GM12878 (cell line): ENCODE results near the gene ADAMTSL4. TPM values are rescaled to one million over a fixed set of nuclear protein-coding genes. Genes with fewer than 3 reads are reported as not detected.

ENCODE experiments used
- ATAC-seq: fragments of 200-7000 bp; cut with Tn5 transposase; 3 replicates; pipeline ENCODE4 v1.9.1; 2020; ENCODE audit warnings: mild to moderate bottlenecking, moderate library complexity
- BruUV-seq: library from RNA; stranded (reverse); fragments of 400-500 nt; replicated peaks from 2 replicates; lab custom pipeline; 2021; lab: Mats Ljungman, UMichigan
- CTCF ChIA-PET: fragments of 300-600 bp; sonication (Branson Sonifier 250); formaldehyde crosslinking; extraction: SDS; loops from one replicate; lab custom pipeline; 2021; ENCODE audit warnings: inconsistent platforms; lab: Yijun Ruan, JAX
- POLR2A ChIA-PET: fragments of 350-600 bp; formaldehyde crosslinking; extraction: SDS; loops from one replicate; lab custom pipeline; 2021; ENCODE audit warnings: inconsistent platforms; lab: Charles Lee
- RAD21 ChIA-PET: fragments of 300-600 bp; sonication (Branson Sonifier 250); formaldehyde crosslinking; loops from one replicate; lab custom pipeline; 2023; ENCODE audit warnings: antibody characterized with exemption; ENCODE audit not compliant: unreplicated experiment; lab: Charles Lee
- SMC1A ChIA-PET: fragments of 300-600 bp; sonication (Branson Sonifier 250); formaldehyde crosslinking; loops from one replicate; lab custom pipeline; 2023; ENCODE audit not compliant: unreplicated experiment, uncharacterized antibody; lab: Charles Lee
- DNase-seq: peaks from one replicate; pipeline ENCODE4 v3.0.0-alpha.2; 2011; ENCODE audit warnings: low read depth, low spot score
- FAIRE-seq: peaks from 3 replicates; lab custom pipeline; 2011; peaks lifted over from hg19 to GRCh38; lab: Jason Lieb, UNC
- H2AFZ ChIP-seq: 2 replicates; pipeline ENCODE4 v1.6.0; 2011; ENCODE audit warnings: low read depth, low read length, control low read depth; ENCODE audit not compliant: control insufficient read depth
- H3K27ac ChIP-seq: 2 replicates; pipeline ENCODE4 v1.5.1; 2011; ENCODE audit warnings: control low read depth; ENCODE audit not compliant: control insufficient read depth, insufficient read depth
- H3K27me3 ChIP-seq, 2 experiments: replicated peaks in 1 of 2; 2 replicates each; pipeline versions ENCODE4 v1.6.0 to v1.6.1; 2011; ENCODE audit warnings: low read length in 1 of 2; ENCODE audit not compliant: control insufficient read depth in 2 of 2, insufficient read depth in 2 of 2
- H3K36me3 ChIP-seq, 2 experiments: 2 replicates each; pipeline ENCODE4 v1.5.1; 2011; ENCODE audit warnings: low read length in 1 of 2; ENCODE audit not compliant: control insufficient read depth in 2 of 2, insufficient read depth in 2 of 2
- H3K4me1 ChIP-seq: 2 replicates; pipeline ENCODE4 v1.6.1; 2011; ENCODE audit warnings: mild to moderate bottlenecking, low read length, moderate library complexity, mixed read lengths; ENCODE audit not compliant: control insufficient read depth, insufficient read depth
- H3K4me2 ChIP-seq: 2 replicates; pipeline ENCODE4 v1.6.0; 2011; ENCODE audit warnings: control low read depth; ENCODE audit not compliant: control insufficient read depth, insufficient read depth
- H3K4me3 ChIP-seq: fragments of 200-600 bp; sonication (generic); 2 replicates; pipeline ENCODE4 v1.5.1; 2016
- H3K79me2 ChIP-seq: 2 replicates; pipeline ENCODE4 v1.6.0; 2011; ENCODE audit warnings: low read length; ENCODE audit not compliant: control insufficient read depth, insufficient read depth
- H3K9ac ChIP-seq: 2 replicates; pipeline ENCODE4 v1.8.0; 2011; ENCODE audit warnings: low read length, control low read depth, mixed read lengths; ENCODE audit not compliant: control insufficient read depth, insufficient read depth
- H3K9me3 ChIP-seq: replicated peaks from 3 replicates; pipeline ENCODE4 v1.5.1; 2011; ENCODE audit warnings: mild to moderate bottlenecking, low read length; ENCODE audit not compliant: control insufficient read depth, insufficient read depth
- H4K20me1 ChIP-seq: 2 replicates; pipeline ENCODE4 v1.6.0; 2011; ENCODE audit not compliant: control insufficient read depth, insufficient read depth
- CEBPB ChIP-seq, 2 experiments: fragments of 150-350 bp in 1 of 2; IDR thresholded peaks; 2 replicates each; pipeline ENCODE4 v1.6.1; 2012 to 2014; ENCODE audit warnings: low read depth in 2 of 2, low read length in 2 of 2, borderline replicate concordance in 1 of 2, inconsistent platforms in 1 of 2
- CREB1 ChIP-seq: IDR thresholded peaks from 2 replicates; pipeline ENCODE4 v1.6.1; 2012; ENCODE audit warnings: low read depth, mild to moderate bottlenecking, inconsistent platforms
- ELK1 ChIP-seq: IDR thresholded peaks from 2 replicates; pipeline ENCODE4 v1.6.1; 2012; ENCODE audit warnings: low read depth, low read length, improper control_type of control experiment
- FOXM1 ChIP-seq: IDR thresholded peaks from 2 replicates; pipeline ENCODE4 v1.6.1; 2012; ENCODE audit warnings: low read depth, mild to moderate bottlenecking, inconsistent platforms, low read length, moderate library complexity
- HDGF ChIP-seq: fragments of 450-650 bp; IDR thresholded peaks from 2 replicates; pipeline ENCODE4 v1.6.1; 2016; ENCODE audit warnings: antibody characterized with exemption
- KLF5 ChIP-seq: fragments of 450-650 bp; IDR thresholded peaks from 2 replicates; pipeline ENCODE4 v1.6.1; 2014; ENCODE audit warnings: mild to moderate bottlenecking; ENCODE audit not compliant: partially characterized antibody
- NFXL1 ChIP-seq: fragments of 450-650 bp; IDR thresholded peaks from 2 replicates; pipeline ENCODE4 v1.6.1; 2017; ENCODE audit warnings: antibody characterized with exemption, mild to moderate bottlenecking, borderline replicate concordance
- REST ChIP-seq: IDR thresholded peaks from 2 replicates; pipeline ENCODE4 v1.6.1; 2012; ENCODE audit warnings: mild to moderate bottlenecking, low read depth, low read length
- SMC3 ChIP-seq: IDR thresholded peaks from 2 replicates; pipeline ENCODE4 v1.6.1; 2011; ENCODE audit warnings: low read length, improper control_type of control experiment, borderline replicate concordance
- SREBF2 ChIP-seq: IDR thresholded peaks from 2 replicates; pipeline ENCODE4 v1.6.1; 2012; ENCODE audit warnings: mild to moderate bottlenecking, low read length
- ZNF592 ChIP-seq: fragments of 450-650 bp; IDR thresholded peaks from 2 replicates; pipeline ENCODE4 v1.6.1; 2017; ENCODE audit warnings: mild to moderate bottlenecking, moderate library complexity
- WGBS: methylation state at CpG from one replicate; pipeline ENCODE4 v1.1.6; 2016; ENCODE audit warnings: low lambda C conversion rate; ENCODE audit not compliant: insufficient replicate concordance, insufficient coverage; ENCODE audit errors: missing lambda C conversion rate; 5-methylcytosine and 5-hydroxymethylcytosine counted together
- in situ Hi-C: fragments of 300-500 bp; cut with MboI; formaldehyde crosslinking; loops from 9 replicates; pipeline ENCODE4 v1.14.3; 2018; ENCODE audit warnings: mixed read lengths
- intact Hi-C: fragments of 100-400 bp; cut with micrococcal nuclease; formaldehyde crosslinking; loops from one replicate; pipeline ENCODE4 v1.14.2; 2022; ENCODE audit not compliant: unreplicated experiment
- polyA plus RNA-seq, 11 experiments: library from polyadenylated mRNA; depleted of rRNA in 4 of 11; unstranded in 6 of 11; stranded (reverse) in 5 of 11; fragments of >200 nt; fragmentation: Nextera tagmentation in 4 of 11; fragmentation: Illumina TruSeq in 1 of 11; extraction: Ambion mirVana in 4 of 11; extraction: Trizol in 1 of 11; gene quantifications; 1 replicate in 1 of 11; 2 replicates in 10 of 11; pipeline versions ENCODE4 v1.2.1 to v1.2.3, GENCODE V29; 2011 to 2016; ENCODE audit warnings: inconsistent platforms in 2 of 11, missing spikeins in 2 of 11, low read depth in 1 of 11
- total RNA-seq, 4 experiments: library from RNA; depleted of rRNA in 3 of 4; stranded (reverse); fragments of >200 nt in 3 of 4; fragmentation: Illumina TruSeq in 1 of 4; extraction: Trizol in 1 of 4; gene quantifications; 2 replicates each; pipeline versions ENCODE4 v1.2.1 to v1.2.3, GENCODE V29; 2013 to 2021

ADAMTSL4 gene
- total and polyA plus RNA-seq, 10 of the 15 experiments (the other 5 are each of a cell fraction or from before 2014, with no cell fraction given) = 0.04 to 0.15 (median 0.05) TPM; not detected in 5

GRCh38 chr1:150546294-150546937 lies 2.8 kb upstream of the ADAMTSL4 start:
- no peak for DNase-seq
- WGBS = 76% methylated on average over 16 of the region's 16 CpGs
- Histone ChIP-seq H3K4me3 (no peak overlapping the region), H3K9me3 (no peaks in the 10 kb centered on the region), H3K9ac (no peak overlapping the region), H3K4me2 (no peak overlapping the region), H3K36me3 (no peaks in the 10 kb centered on the region), H3K4me1 (peaks cover 3% of the 10 kb centered on the region; the same call in 1 of the 2 replicates), H2AFZ (no peak overlapping the region), H4K20me1 (no peaks in the 10 kb centered on the region), H3K79me2 (no peaks in the 10 kb centered on the region), H3K27me3 (no peaks in the 10 kb centered on the region; a peak in 1 of 4 replicates), H3K27ac (no peak overlapping the region)
- no peak for ATAC-seq
- no TSS peak for BruUV-seq
- FAIRE-seq = no peak
- intact Hi-C loops = no loop called here
- CTCF ChIA-PET = interaction anchor here (0.9 to 4.9 kb wide), 2 partner anchors 14 to 75 kb away, joined by 3 to 20 read pairs; no protein-coding TSS in a partner anchor
- RAD21 ChIA-PET = no interaction called here
- SMC1A ChIA-PET = no interaction called here
- in situ Hi-C loops = no loop called here
- POLR2A ChIA-PET = interaction anchor here (0.6 kb wide), 1 partner anchor 477 kb away, joined by 3 read pairs; no protein-coding TSS in a partner anchor
- TF ChIP-seq CEBPB (IDR thresholded peaks at IDR 0.05; ENCODE audit: borderline replicate concordance in 1 of 2, low read depth in 2 of 2, low read length in 2 of 2) (no peak), SREBF2 (no peak), ELK1 (no peak), NFXL1 (no peak), CREB1 (no peak), KLF5 (no peak), REST (no peak), ZNF592 (no peak), FOXM1 (no peak), HDGF (no peak), SMC3 (no peak)
